Endodermal cell (in vitro differentiated cells): ENCODE measurements around the gene TPST2. TPM values are rescaled to one million over a fixed set of nuclear protein-coding genes. Genes with fewer than 3 reads are reported as not detected.

Source experiments
- DNase-seq: peaks from one replicate; pipeline ENCODE4 v3.0.0-alpha.2; 2017
- H3K27ac ChIP-seq: 2 replicates; pipeline ENCODE4 v1.5.1; 2013; ENCODE audit warnings: mild to moderate bottlenecking, low read depth, low read length, moderate library complexity
- H3K27me3 ChIP-seq: 2 replicates; pipeline ENCODE4 v1.6.1; 2013; ENCODE audit warnings: mild to moderate bottlenecking, low read length, moderate library complexity; ENCODE audit not compliant: insufficient read depth, control insufficient read depth, poor library complexity, severe bottlenecking
- H3K36me3 ChIP-seq: 2 replicates; pipeline ENCODE4 v1.7.0; 2013; ENCODE audit warnings: mild to moderate bottlenecking, low read length, moderate library complexity; ENCODE audit not compliant: control insufficient read depth, insufficient read depth
- H3K4me1 ChIP-seq: one replicate; pipeline ENCODE4 v1.7.0; 2013; ENCODE audit warnings: low read length; ENCODE audit not compliant: control insufficient read depth, insufficient read depth
- H3K4me3 ChIP-seq: 2 replicates; pipeline ENCODE4 v1.5.1; 2013; ENCODE audit warnings: mild to moderate bottlenecking, low read length, moderate library complexity
- H3K9ac ChIP-seq: 2 replicates; pipeline ENCODE4 v1.6.1; 2013; ENCODE audit warnings: mild to moderate bottlenecking, low read length, moderate library complexity; ENCODE audit not compliant: poor library complexity, severe bottlenecking; ENCODE audit errors: extremely low read depth
- H3K9me3 ChIP-seq: 2 replicates; pipeline ENCODE4 v1.6.1; 2013; ENCODE audit warnings: mild to moderate bottlenecking, low read length, moderate library complexity; ENCODE audit not compliant: control insufficient read depth
- H3K27ac Mint-ChIP-seq: 2 replicates; pipeline ENCODE4 v1.8.0; 2020; ENCODE audit warnings: mixed read lengths
- H3K27me3 Mint-ChIP-seq: 2 replicates; pipeline ENCODE4 v1.8.0; 2021; ENCODE audit warnings: mild to moderate bottlenecking, mixed read lengths; ENCODE audit not compliant: insufficient read depth
- H3K36me3 Mint-ChIP-seq: 2 replicates; pipeline ENCODE4 v1.8.0; 2020; ENCODE audit warnings: low read depth, mixed read lengths
- H3K4me1 Mint-ChIP-seq: 2 replicates; pipeline ENCODE4 v1.8.0; 2020; ENCODE audit warnings: mixed read lengths
- H3K4me3 Mint-ChIP-seq: 2 replicates; pipeline ENCODE4 v1.8.0; 2020; ENCODE audit warnings: mild to moderate bottlenecking, moderate library complexity, mixed read lengths
- H3K9me3 Mint-ChIP-seq: 2 replicates; pipeline ENCODE4 v1.8.0; 2020; ENCODE audit warnings: mild to moderate bottlenecking, mixed read lengths
- CTCF ChIP-seq: fragments of 200-600 bp; sonication (generic); conservative IDR thresholded peaks from 2 replicates; pipeline ENCODE4 v1.5.0; 2021; ENCODE audit warnings: antibody characterized with exemption, mild to moderate bottlenecking
- WGBS, 2 experiments: methylation state at CpG; one replicate each; pipeline versions ENCODE4 v1.1.5 to v1.1.7; 2013; ENCODE audit warnings: missing lambda C conversion rate in 2 of 2, mixed read lengths in 1 of 2; ENCODE audit not compliant: insufficient coverage in 1 of 2, insufficient read length in 1 of 2; 5-methylcytosine and 5-hydroxymethylcytosine counted together
- total RNA-seq, 2 donors: library from RNA; stranded (reverse); fragmentation: NEBNext Ultra II Directional in 1 of 2; extraction: Animal tissue kit (Norgen Biotek cat#: 25700) in 1 of 2; gene quantifications; 2 replicates in 1 of 2; 3 replicates in 1 of 2; pipeline ENCODE4 v1.2.1, GENCODE V29; 2021

Gene TPST2
- total RNA-seq, 2 donors from 2014 or later: 38.9 to 53.2 TPM

GRCh38 chr22:26581026-26581425 lies 8.9 kb downstream of the TPST2 start:
- Mint-ChIP-seq H3K4me1 (peaks cover 34% of the 10 kb centered on the region), H3K27ac (peak overlapping the region; percentile 60)

GRCh38 chr22:26580240-26580962 lies 9.5 kb downstream of the TPST2 start:
- WGBS, 2 experiments: 45 to 60% methylated on average over 8 to 11 of the region's 13 CpGs
- no peak overlapping the region for H3K9ac ChIP-seq
- no peaks in the 10 kb centered on the region for H3K9me3 ChIP-seq
- H3K4me3 ChIP-seq: no peak overlapping the region
- peaks cover 19% of the 10 kb centered on the region for H3K36me3 ChIP-seq
- no peak overlapping the region for H3K27ac ChIP-seq
- H3K4me3 Mint-ChIP-seq: peak overlapping the region; percentile 20
- peaks cover 27% of the 10 kb centered on the region for H3K36me3 Mint-ChIP-seq
- no peak for TF ChIP-seq CTCF
- no peaks in the 10 kb centered on the region for H3K4me1 ChIP-seq
- H3K9me3 Mint-ChIP-seq: no peaks in the 10 kb centered on the region
- H3K4me1 Mint-ChIP-seq: peaks cover 36% of the 10 kb centered on the region
- DNase-seq: peak; percentile 86
- H3K27ac Mint-ChIP-seq: peak overlapping the region; percentile 60
- no peaks in the 10 kb centered on the region for H3K27me3 Mint-ChIP-seq
- H3K27me3 ChIP-seq: no peaks in the 10 kb centered on the region

More at GRCh38 chr22:26581026-26581425, 8.9 kb downstream of the TPST2 start:
- no peaks in the 10 kb centered on the region for H3K9me3 ChIP-seq
- no peak overlapping the region for H3K27ac ChIP-seq
- H3K27me3 Mint-ChIP-seq: no peaks in the 10 kb centered on the region
- no peaks in the 10 kb centered on the region for H3K4me1 ChIP-seq
- peak; percentile 74 for DNase-seq
- peaks cover 19% of the 10 kb centered on the region for H3K36me3 ChIP-seq
- H3K4me3 Mint-ChIP-seq: peak overlapping the region; percentile 20
- no peak overlapping the region for H3K4me3 ChIP-seq
- no peak overlapping the region for H3K9ac ChIP-seq
- no peaks in the 10 kb centered on the region for H3K9me3 Mint-ChIP-seq
- TF ChIP-seq CTCF: no peak
- 54 to 60% methylated on average over 1 of the region's 1 CpG for WGBS, 2 experiments
- H3K36me3 Mint-ChIP-seq: peaks cover 29% of the 10 kb centered on the region
- no peaks in the 10 kb centered on the region for H3K27me3 ChIP-seq

- Mint-ChIP-seq H3K27ac (peak overlapping the region; percentile 62), H3K36me3 (peaks cover 27% of the 10 kb centered on the region), H3K4me1 (peaks cover 33% of the 10 kb centered on the region), H3K4me3 (no peak overlapping the region), H3K27me3 (no peaks in the 10 kb centered on the region), H3K9me3 (no peaks in the 10 kb centered on the region)
- no peak overlapping the region for H3K4me3 ChIP-seq
- TF ChIP-seq CTCF: no peak
- H3K36me3 ChIP-seq: peaks cover 19% of the 10 kb centered on the region
- H3K27me3 ChIP-seq: no peaks in the 10 kb centered on the region
- H3K4me1 ChIP-seq: no peaks in the 10 kb centered on the region
- no peak for DNase-seq
- H3K9ac ChIP-seq: no peak overlapping the region
- 85 to 87% methylated on average over 5 to 9 of the region's 10 CpGs for WGBS, 2 experiments
- no peaks in the 10 kb centered on the region for H3K9me3 ChIP-seq
- H3K27ac ChIP-seq: no peak overlapping the region
Measured at GRCh38 chr22:26579331-26579886, 10.5 kb downstream of the TPST2 start.
